Vagina (tissue), 2 donors: ENCODE data around the gene IL32. TPM values are rescaled to one million over a fixed set of nuclear protein-coding genes. Genes with fewer than 3 reads are reported as not detected.
A peak's percentile ranks its signal among the peaks of the same experiment; 100 is the strongest.

ENCODE experiments used
- DNase-seq, 2 donors: peaks; one replicate each; pipeline ENCODE4 v3.0.0-alpha.2; 2017; ENCODE audit errors: extremely low spot score in 2 of 2
- H3K27ac ChIP-seq: fragments of 200-600 bp; sonication (generic); one replicate; pipeline ENCODE4 v1.5.1; 2019
- H3K27me3 ChIP-seq: fragments of 200-600 bp; sonication (generic); one replicate; pipeline ENCODE4 v1.5.1; 2019
- H3K36me3 ChIP-seq, 2 donors: fragments of 200-600 bp; sonication (generic); one replicate each; pipeline ENCODE4 v1.5.1; 2017 to 2019
- H3K4me1 ChIP-seq: fragments of 200-600 bp; sonication (generic); one replicate; pipeline ENCODE4 v1.5.1; 2019
- H3K4me3 ChIP-seq, 2 donors: fragments of 200-600 bp; sonication (generic); 1 replicate in 1 of 2; 2 replicates in 1 of 2; pipeline ENCODE4 v1.5.1; 2016 to 2019
- H3K9me3 ChIP-seq: fragments of 200-600 bp; sonication (generic); one replicate; pipeline ENCODE4 v1.5.1; 2019
- POLR2A ChIP-seq, 2 donors: fragments of 450-650 bp; IDR thresholded peaks; one replicate each; pipeline ENCODE4 v1.6.1; 2017; ENCODE audit warnings: antibody characterized with exemption in 2 of 2, mild to moderate bottlenecking in 2 of 2, moderate library complexity in 2 of 2
- POLR2AphosphoS5 ChIP-seq, 2 donors: sonication (generic); formaldehyde crosslinking; IDR thresholded peaks; one replicate each; pipeline ENCODE4 v1.9.0; 2017; ENCODE audit warnings: antibody characterized with exemption in 2 of 2, mild to moderate bottlenecking in 2 of 2, low read depth in 1 of 2; ENCODE audit not compliant: insufficient read depth in 1 of 2
- intact Hi-C: fragments of 100-400 bp; cut with DNase I; formaldehyde crosslinking; loops from one replicate; pipeline ENCODE4 v1.15.1; 2023
- total RNA-seq: library from RNA; depleted of rRNA; stranded (reverse); fragments of >200 nt; gene quantifications from one replicate; pipeline ENCODE4 v1.2.3, GENCODE V29; 2016
- TF ChIP-seq, protein P1 (sequence below), 3 experiments: fragments of 450-650 bp in 2 of 3; fragments of 200-600 bp in 1 of 3; sonication (generic) in 1 of 3; IDR thresholded peaks; one replicate each; pipeline ENCODE4 v1.5.1; 2017 to 2019; ENCODE audit warnings: antibody characterized with exemption in 3 of 3, mild to moderate bottlenecking in 2 of 3, moderate library complexity in 2 of 3

Gene IL32
- total RNA-seq, 1 donor from 2014 or later, result 13.0 TPM

DNA sequence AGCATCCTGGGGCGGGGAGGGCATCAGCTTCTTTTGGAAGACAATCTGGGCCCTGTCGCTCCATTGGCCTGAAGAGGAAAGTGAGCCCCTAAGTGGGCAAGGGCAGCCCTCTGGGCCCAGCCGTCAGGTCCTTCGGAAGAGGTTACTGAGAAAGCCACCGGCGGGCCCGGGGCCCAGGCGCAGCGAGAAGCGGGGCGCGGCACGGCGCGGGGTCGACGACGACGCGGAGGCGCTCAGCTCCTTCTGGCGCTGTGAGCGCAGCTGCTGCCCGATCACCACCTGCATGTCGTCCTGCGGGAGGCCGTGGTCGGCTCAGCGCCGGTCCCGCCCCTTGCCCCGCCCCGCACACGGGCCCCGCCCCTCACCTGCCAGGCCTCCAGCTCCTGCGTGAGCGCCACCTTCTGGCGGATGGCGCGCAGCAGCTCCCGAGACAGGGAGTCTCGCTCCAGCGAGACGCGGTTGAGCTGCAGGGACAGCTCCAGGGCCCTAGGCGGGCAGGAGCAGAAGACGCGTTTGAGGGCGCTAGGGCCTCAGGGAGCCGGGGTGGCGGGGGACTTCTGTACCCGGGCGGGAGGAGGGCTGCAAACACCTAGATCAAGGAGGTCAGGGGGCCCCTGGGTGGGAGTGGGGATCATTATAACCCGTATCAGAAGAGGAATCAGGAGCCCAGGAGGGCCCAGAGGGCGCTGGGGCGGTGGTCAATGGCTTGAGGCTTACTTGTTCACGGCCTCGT, 37.3 kb upstream of the IL32 start:
- Histone ChIP-seq H3K4me3 (no peak overlapping the region), H3K27me3 (peaks cover 6% of the 10 kb centered on the region), H3K4me1 (peaks cover 38% of the 10 kb centered on the region), H3K9me3 (no peaks in the 10 kb centered on the region), H3K27ac (no peak overlapping the region), H3K36me3 (peaks cover 0 to 3% of the 10 kb centered on the region in 2 donors)
- DNase-seq, result no peak
- TF ChIP-seq, protein P1, sequence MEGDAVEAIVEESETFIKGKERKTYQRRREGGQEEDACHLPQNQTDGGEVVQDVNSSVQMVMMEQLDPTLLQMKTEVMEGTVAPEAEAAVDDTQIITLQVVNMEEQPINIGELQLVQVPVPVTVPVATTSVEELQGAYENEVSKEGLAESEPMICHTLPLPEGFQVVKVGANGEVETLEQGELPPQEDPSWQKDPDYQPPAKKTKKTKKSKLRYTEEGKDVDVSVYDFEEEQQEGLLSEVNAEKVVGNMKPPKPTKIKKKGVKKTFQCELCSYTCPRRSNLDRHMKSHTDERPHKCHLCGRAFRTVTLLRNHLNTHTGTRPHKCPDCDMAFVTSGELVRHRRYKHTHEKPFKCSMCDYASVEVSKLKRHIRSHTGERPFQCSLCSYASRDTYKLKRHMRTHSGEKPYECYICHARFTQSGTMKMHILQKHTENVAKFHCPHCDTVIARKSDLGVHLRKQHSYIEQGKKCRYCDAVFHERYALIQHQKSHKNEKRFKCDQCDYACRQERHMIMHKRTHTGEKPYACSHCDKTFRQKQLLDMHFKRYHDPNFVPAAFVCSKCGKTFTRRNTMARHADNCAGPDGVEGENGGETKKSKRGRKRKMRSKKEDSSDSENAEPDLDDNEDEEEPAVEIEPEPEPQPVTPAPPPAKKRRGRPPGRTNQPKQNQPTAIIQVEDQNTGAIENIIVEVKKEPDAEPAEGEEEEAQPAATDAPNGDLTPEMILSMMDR (IDR thresholded peaks at IDR 0.05), result peak; percentile 15 to 52 (median 45)
- TF ChIP-seq POLR2A (IDR thresholded peaks at IDR 0.05), result no peak
- intact Hi-C loops, result no loop called here

DNA sequence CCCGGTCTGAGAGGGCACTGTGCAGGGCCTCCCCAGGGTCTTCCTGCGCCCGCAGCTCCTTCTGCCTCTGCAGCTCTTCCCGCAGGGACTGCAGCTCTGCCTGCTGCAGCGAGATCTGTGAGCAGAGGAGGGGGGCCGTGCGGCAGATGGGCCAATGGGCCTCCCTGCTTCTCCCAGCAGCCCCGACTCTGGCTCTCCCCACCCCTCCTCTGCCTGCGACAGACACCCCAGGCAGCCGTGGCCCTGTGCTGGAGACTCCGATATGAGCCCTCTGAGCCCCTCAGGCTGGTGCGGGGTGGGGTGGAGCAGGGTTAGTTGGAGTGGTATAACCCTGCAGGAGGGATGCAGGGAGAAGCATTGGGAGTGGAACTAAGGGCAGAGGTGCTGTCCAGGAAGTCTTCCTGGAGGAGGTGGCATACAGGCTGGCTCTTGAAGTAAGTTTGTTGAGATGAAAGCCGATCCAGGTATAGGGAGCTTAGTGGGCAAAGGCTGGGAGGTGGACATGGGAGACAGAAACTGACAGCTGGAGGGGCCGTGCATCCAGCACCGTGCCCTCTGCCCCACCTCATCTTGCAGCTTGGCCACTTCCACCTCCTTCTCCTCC, 36.6 kb upstream of the IL32 start:
- H3K4me3 ChIP-seq, result no peak overlapping the region
- H3K27me3 ChIP-seq, result peaks cover 6% of the 10 kb centered on the region
- DNase-seq, result no peak
- peaks cover 0 to 3% of the 10 kb centered on the region in 2 donors for H3K36me3 ChIP-seq
- intact Hi-C loops, result no loop called here
- H3K9me3 ChIP-seq, result no peaks in the 10 kb centered on the region
- no peak overlapping the region for H3K27ac ChIP-seq
- H3K4me1 ChIP-seq, result peaks cover 33% of the 10 kb centered on the region
- TF ChIP-seq POLR2A (IDR thresholded peaks at IDR 0.05) (no peak), POLR2AphosphoS5 (IDR thresholded peaks at IDR 0.05; ENCODE audit: insufficient read depth in 1 of 2, low read depth in 1 of 2) (no peak)
- TF ChIP-seq, protein P1 (IDR thresholded peaks at IDR 0.05), result no peak

DNA sequence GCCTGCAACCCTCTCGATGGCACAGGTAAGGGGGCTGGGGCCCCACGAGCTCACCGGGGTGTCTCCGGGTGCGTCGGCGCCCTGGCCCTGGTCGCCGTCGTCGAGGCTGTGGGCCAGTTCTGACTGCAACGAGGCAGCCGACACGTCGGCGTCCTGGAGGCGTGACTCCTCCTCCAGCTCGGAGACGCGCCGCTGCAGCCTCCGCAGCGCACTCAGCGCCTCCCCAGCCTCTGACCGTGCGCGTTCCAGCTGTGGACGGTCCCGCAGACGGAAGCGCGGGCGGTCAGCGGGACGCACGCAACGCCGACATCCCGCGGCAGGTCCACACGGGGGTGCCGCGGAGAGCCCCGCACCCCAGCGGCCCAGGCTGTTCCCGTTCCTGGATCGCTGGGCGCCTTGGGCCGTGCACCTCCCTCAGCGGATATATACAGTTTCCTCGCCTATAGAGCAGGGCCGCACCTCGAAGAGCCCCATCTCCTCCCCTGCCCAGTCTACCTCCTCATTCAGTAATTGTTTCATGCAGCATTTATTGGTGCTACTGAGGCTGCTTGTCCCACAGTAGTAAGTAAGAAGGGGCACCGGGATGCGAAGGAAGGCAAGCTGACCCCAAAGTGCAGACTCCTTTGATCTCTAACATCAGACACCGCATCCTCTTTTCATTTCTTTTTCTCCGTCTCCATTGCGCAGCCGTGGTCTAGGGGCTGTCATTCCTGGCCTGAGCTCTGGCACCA, 35.8 kb upstream of the IL32 start:
- Histone ChIP-seq H3K27me3 (peaks cover 6% of the 10 kb centered on the region), H3K4me3 (no peak overlapping the region), H3K27ac (no peak overlapping the region), H3K4me1 (peaks cover 30% of the 10 kb centered on the region), H3K9me3 (no peaks in the 10 kb centered on the region), H3K36me3 (peaks cover 0 to 3% of the 10 kb centered on the region in 2 donors)
- TF ChIP-seq, protein P1 (IDR thresholded peaks at IDR 0.05), result no peak
- TF ChIP-seq POLR2AphosphoS5 (IDR thresholded peaks at IDR 0.05; ENCODE audit: insufficient read depth in 1 of 2, low read depth in 1 of 2) (no peak), POLR2A (IDR thresholded peaks at IDR 0.05) (no peak)
- DNase-seq, result no peak
- intact Hi-C loops, result no loop called here

DNA sequence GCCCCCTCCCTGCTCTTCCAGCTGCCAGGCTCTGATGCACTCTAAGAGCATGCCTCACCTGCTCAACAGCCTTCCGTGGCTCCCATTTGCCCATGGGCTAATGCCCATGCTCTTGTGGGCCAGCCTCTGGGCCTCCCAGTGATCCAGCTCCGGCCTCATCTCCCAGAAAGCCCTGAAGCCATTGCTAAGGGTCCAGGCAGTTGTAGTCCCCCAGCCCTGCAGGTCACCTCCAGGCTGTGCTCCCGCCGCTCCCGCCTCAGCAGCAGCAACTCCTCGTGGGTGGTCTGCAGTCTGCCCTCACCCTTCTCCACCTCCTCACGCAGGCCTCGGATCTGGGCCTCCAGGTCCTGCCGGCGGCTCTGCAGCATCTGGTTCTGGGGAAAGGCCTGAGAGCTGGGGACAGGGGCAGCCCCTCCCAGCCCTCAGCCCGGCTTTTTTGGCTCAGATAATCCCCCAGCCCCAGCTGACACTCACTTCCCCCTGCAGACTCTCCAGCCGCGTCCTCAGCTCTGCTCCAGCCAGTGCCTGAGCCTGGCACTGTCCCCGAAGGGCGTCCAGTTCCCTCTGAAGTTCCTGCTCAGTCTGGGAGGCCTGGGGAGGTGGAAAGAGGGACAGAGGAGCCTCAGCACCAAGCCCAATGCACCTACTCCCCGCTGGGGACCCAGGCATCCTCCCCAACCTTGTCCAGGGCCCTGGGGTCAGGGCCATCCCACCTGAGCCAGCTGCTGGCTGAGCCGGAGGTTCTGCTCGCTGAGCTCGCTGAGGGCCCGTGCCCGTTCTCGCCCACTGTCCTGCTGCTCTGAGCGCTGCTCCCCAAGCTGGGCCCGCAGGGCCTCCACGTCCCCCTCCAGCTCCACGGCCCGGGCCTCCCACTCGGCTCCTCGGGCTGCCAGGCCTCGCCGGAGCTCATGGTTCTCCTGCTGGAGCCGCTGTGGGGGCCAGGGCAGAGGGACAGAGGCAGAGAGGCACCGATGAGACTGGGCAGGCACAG, 34.9 kb upstream of the IL32 start:
- H3K4me3 ChIP-seq, result no peak overlapping the region
- TF ChIP-seq POLR2AphosphoS5 (IDR thresholded peaks at IDR 0.05; ENCODE audit: insufficient read depth in 1 of 2, low read depth in 1 of 2) (no peak), POLR2A (IDR thresholded peaks at IDR 0.05) (no peak)
- TF ChIP-seq, protein P1 (IDR thresholded peaks at IDR 0.05), result no peak
- no peak overlapping the region for H3K27ac ChIP-seq
- H3K36me3 ChIP-seq, result peaks cover 0 to 3% of the 10 kb centered on the region in 2 donors
- intact Hi-C loops, result no loop called here
- H3K4me1 ChIP-seq, result peaks cover 21% of the 10 kb centered on the region
- no peaks in the 10 kb centered on the region for H3K9me3 ChIP-seq
- H3K27me3 ChIP-seq, result peaks cover 6% of the 10 kb centered on the region
- DNase-seq, result no peak
